Mesothelial cell of epicardium (in vitro differentiated cells): ENCODE data around the gene ZIM2. TPM values are rescaled to one million over a fixed set of nuclear protein-coding genes. Genes with fewer than 3 reads are reported as not detected.
"Not testable (repeated sequence)": the region's sequence is repeated elsewhere in the genome, so short reads cannot be mapped to it uniquely, and the experiment has no call there.

Experiments used
- DNase-seq, 2 experiments: peaks; one replicate each; pipeline ENCODE4 v3.0.0; 2021; ENCODE audit warnings: low spot score in 2 of 2; ENCODE audit not compliant: unreplicated experiment in 2 of 2
- H3K27ac Mint-ChIP-seq: 2 replicates; pipeline ENCODE4 v1.8.0; 2021; ENCODE audit warnings: mixed read lengths
- H3K27me3 Mint-ChIP-seq: 2 replicates; pipeline ENCODE4 v1.8.0; 2021; ENCODE audit warnings: low read depth, mixed read lengths
- H3K36me3 Mint-ChIP-seq: 2 replicates; pipeline ENCODE4 v1.8.0; 2021; ENCODE audit warnings: mixed read lengths
- H3K4me1 Mint-ChIP-seq: 2 replicates; pipeline ENCODE4 v1.8.0; 2021; ENCODE audit warnings: mixed read lengths
- H3K4me3 Mint-ChIP-seq: 2 replicates; pipeline ENCODE4 v1.8.0; 2021; ENCODE audit warnings: mild to moderate bottlenecking, moderate library complexity, mixed read lengths
- H3K9me3 Mint-ChIP-seq: 2 replicates; pipeline ENCODE4 v1.8.0; 2021; ENCODE audit warnings: mixed read lengths
- total RNA-seq: library from RNA; stranded (reverse); gene quantifications from 3 replicates; pipeline ENCODE4 v1.2.1, GENCODE V29; 2021
- TF ChIP-seq, protein P1 (sequence below): fragments of 200-600 bp; sonication (generic); IDR thresholded peaks from one replicate; pipeline ENCODE4 v1.5.0; 2021; ENCODE audit warnings: antibody characterized with exemption; ENCODE audit not compliant: unreplicated experiment

The ZIM2 gene
- total RNA-seq, 1 donor from 2014 or later, result not detected

DNA sequence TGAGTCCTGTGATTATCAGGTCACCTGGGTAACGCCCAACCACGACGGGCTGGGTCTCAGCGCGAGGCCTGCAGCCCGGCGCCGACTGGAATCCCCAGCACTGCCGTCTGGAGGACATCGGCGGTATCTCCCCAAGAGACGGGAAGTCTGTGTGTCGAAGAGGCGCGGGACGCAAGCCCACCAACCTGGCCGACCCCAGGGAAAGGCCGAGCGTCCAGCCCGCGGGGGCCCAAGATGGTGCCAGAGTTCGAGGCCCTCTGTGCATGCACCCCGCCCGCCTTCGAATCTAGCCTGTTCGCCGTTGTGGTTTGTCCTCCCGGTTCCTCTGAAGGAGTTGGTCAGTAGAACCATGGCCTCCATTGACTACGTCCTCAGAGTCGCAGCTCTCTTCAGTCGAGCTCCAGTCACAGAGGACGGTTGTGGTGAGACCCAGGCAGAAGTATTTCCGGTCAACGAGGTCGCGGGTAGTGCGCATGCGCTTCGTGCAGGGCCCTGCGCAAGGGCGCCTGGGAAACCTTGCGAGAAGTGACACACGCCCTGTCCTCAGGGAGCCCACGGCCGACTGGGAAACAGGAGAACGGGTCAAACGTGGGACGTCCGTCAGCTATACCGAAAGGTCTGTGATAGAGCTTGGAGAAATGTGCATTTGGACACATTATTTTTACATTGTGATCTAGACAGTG is 24.1 kb upstream of the ZIM2 start:
- no peak for DNase-seq
- Mint-ChIP-seq H3K4me1 (no peaks in the 10 kb centered on the region), H3K36me3 (peaks cover 2% of the 10 kb centered on the region), H3K27ac (no peak overlapping the region), H3K4me3 (no peak overlapping the region), H3K27me3 (no peaks in the 10 kb centered on the region), H3K9me3 (peaks cover 63% of the 10 kb centered on the region)
- TF ChIP-seq, protein P1, sequence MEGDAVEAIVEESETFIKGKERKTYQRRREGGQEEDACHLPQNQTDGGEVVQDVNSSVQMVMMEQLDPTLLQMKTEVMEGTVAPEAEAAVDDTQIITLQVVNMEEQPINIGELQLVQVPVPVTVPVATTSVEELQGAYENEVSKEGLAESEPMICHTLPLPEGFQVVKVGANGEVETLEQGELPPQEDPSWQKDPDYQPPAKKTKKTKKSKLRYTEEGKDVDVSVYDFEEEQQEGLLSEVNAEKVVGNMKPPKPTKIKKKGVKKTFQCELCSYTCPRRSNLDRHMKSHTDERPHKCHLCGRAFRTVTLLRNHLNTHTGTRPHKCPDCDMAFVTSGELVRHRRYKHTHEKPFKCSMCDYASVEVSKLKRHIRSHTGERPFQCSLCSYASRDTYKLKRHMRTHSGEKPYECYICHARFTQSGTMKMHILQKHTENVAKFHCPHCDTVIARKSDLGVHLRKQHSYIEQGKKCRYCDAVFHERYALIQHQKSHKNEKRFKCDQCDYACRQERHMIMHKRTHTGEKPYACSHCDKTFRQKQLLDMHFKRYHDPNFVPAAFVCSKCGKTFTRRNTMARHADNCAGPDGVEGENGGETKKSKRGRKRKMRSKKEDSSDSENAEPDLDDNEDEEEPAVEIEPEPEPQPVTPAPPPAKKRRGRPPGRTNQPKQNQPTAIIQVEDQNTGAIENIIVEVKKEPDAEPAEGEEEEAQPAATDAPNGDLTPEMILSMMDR, result no peak

DNA sequence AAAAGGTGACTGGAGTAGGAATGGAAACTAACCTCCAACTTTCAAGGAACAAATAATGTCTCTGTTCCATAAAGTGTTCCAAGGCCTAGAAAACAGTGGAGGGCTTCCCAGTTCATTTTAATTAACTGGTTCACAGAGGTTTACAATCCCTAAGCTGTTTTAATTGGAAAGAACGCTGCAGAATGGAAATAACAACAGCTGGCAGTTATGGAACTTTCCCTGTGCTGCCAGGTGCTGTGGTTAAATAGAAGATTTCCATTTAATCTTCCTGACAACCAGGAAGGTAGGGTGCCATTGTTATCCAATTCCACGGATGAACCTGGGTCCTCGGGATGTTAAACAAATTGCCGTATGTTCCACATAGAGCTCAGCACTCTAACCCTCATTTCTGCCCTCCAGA is 22.2 kb upstream of the ZIM2 start:
- Mint-ChIP-seq H3K27ac (no peak overlapping the region), H3K4me1 (no peaks in the 10 kb centered on the region), H3K36me3 (peaks cover 2% of the 10 kb centered on the region), H3K4me3 (no peak overlapping the region), H3K27me3 (no peaks in the 10 kb centered on the region), H3K9me3 (peaks cover 64% of the 10 kb centered on the region)
- no peak for DNase-seq
- TF ChIP-seq, protein P1, result no peak

DNA sequence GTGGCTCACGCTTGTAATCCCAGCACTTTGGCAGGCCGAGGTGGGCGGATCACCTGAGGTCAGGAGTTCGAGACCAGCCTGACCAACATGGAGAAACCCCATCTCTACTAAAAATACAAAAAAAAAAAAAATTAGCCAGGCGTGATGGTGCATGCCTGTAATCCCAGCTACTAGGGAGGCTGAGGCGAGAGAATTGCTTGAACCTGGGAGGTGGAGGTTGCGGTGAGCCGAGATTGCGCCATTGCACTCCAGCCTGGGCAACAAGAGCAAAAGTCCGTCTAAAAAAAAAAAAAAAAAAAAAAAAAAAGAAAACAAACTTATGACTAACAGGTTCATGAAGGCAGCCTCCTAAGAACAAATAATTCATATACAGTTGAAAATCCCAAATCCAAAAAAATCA is 19.9 kb upstream of the ZIM2 start:
- DNase-seq, H3K27ac Mint-ChIP-seq, H3K27me3 Mint-ChIP-seq, H3K36me3 Mint-ChIP-seq, H3K4me3 Mint-ChIP-seq, H3K4me1 Mint-ChIP-seq: not testable (repeated sequence)
- peaks cover 66% of the 10 kb centered on the region for H3K9me3 Mint-ChIP-seq

DNA sequence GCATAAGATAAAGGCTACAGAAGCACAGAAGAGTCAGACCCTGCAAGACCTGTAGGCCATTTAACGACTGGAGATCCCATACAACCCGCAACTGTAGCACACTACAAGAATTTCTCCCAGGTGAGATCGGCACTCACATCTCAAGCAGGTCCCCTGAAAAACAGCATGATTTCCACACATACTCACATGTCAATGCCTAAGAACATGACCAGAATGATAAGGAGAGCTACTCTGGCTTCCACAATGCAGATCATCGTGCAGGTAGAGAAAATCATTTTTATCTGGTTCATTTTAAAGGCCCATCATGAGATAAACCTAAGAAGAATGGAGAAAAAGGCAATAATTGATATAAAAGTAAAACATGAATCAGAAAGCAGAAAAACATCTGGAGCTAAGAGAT is 17.5 kb upstream of the ZIM2 start:
- H3K4me3 Mint-ChIP-seq, result no peak overlapping the region
- H3K4me1 Mint-ChIP-seq, result no peaks in the 10 kb centered on the region
- TF ChIP-seq, protein P1, result no peak
- no peaks in the 10 kb centered on the region for H3K36me3 Mint-ChIP-seq
- peaks cover 65% of the 10 kb centered on the region for H3K9me3 Mint-ChIP-seq
- no peak overlapping the region for H3K27ac Mint-ChIP-seq
- H3K27me3 Mint-ChIP-seq, result no peaks in the 10 kb centered on the region
- no peak for DNase-seq

DNA sequence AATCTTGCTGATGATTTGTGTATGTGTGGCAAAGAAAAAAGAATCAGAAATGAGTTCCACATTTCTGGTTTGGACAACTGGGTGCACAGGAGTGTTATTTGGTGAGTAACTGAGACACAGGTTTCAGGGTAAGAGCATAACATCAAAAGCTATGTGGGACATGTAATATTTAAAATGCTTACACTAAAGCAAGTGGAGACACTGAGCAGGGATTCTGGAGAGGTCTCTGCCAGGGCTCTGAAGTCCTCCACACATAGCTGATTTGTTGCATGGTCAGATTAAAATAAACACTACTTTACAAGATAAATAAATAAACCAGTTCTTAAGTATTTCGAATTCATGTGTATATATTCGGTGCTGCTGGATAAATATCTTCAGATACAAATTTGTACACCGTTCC is 16.3 kb upstream of the ZIM2 start:
- TF ChIP-seq, protein P1, result no peak
- H3K4me1 Mint-ChIP-seq, result no peaks in the 10 kb centered on the region
- peaks cover 69% of the 10 kb centered on the region for H3K9me3 Mint-ChIP-seq
- no peaks in the 10 kb centered on the region for H3K27me3 Mint-ChIP-seq
- no peaks in the 10 kb centered on the region for H3K36me3 Mint-ChIP-seq
- no peak for DNase-seq
- H3K27ac Mint-ChIP-seq, result no peak overlapping the region
- no peak overlapping the region for H3K4me3 Mint-ChIP-seq

DNA sequence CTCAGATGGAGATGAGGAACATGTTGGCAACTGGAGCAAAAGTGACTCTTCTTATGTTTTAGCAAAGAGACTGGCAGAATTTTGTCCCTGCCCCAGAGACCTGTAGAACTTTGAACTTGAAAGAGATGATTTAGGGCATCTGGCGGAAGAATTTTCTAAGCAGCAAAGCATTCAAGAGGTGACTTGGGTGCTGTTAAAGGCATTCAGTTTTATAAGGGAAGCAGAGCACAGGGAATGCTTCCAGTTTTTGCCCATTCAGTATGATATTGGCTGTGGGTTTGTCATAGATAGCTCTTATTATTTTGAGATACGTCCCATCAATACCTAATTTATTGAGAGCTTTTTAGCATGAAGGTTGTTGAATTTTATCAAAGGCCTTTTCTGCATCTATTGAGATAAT is 11.8 kb upstream of the ZIM2 start:
- H3K4me1 Mint-ChIP-seq, H3K27ac Mint-ChIP-seq, DNase-seq, H3K27me3 Mint-ChIP-seq, H3K36me3 Mint-ChIP-seq, H3K4me3 Mint-ChIP-seq: not testable (repeated sequence)
- peaks cover 72% of the 10 kb centered on the region for H3K9me3 Mint-ChIP-seq

DNA sequence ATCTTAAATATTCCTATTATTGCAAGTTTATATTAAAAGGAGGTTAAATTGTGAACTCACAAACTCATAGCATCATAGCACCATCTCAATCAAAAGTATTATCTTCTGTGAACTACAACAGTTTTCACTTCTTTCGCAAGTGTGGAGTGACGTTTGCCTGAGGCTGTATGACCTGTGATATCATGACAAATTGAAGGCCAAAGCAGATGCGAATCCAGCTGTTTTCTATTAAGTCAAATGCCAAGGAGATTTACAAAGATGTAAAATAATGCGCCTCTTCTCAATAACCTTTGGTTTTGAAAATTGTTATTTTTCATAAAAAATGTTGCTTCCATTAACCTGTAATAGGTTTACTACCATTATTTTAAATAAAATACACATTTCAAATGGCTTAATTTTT is 7.6 kb upstream of the ZIM2 start:
- no peak overlapping the region for H3K4me3 Mint-ChIP-seq
- no peaks in the 10 kb centered on the region for H3K4me1 Mint-ChIP-seq
- peaks cover 3% of the 10 kb centered on the region for H3K36me3 Mint-ChIP-seq
- H3K27me3 Mint-ChIP-seq, result no peaks in the 10 kb centered on the region
- no peak for DNase-seq
- TF ChIP-seq, protein P1, result no peak
- H3K9me3 Mint-ChIP-seq, result peaks cover 65% of the 10 kb centered on the region
- no peak overlapping the region for H3K27ac Mint-ChIP-seq
